ENCODE data around the gene FGD6.

DNA sequence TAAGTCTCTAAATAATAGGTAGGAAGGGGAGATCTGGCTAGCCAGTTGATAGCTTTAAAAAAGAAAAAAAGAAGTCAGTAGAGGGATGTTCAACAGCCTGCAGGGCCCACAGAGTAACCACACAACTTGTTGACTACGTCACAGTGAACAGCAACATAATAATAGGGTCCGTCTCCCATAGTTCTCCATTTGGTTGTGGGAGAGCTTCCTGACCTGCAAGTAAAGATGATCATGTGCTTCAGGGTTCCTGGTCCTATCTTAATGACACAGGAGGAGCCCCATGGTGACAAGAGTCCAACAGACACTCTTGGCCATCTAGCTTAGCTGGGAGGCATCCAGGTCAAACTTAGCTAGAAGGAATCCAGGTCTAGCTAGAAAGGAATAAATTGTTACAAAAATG, 36.2 kb downstream of the FGD6 start:
- TF ChIP-seq, protein P1, sequence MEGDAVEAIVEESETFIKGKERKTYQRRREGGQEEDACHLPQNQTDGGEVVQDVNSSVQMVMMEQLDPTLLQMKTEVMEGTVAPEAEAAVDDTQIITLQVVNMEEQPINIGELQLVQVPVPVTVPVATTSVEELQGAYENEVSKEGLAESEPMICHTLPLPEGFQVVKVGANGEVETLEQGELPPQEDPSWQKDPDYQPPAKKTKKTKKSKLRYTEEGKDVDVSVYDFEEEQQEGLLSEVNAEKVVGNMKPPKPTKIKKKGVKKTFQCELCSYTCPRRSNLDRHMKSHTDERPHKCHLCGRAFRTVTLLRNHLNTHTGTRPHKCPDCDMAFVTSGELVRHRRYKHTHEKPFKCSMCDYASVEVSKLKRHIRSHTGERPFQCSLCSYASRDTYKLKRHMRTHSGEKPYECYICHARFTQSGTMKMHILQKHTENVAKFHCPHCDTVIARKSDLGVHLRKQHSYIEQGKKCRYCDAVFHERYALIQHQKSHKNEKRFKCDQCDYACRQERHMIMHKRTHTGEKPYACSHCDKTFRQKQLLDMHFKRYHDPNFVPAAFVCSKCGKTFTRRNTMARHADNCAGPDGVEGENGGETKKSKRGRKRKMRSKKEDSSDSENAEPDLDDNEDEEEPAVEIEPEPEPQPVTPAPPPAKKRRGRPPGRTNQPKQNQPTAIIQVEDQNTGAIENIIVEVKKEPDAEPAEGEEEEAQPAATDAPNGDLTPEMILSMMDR (IDR thresholded peaks at IDR 0.05): no peak
- TF ChIP-seq POLR2A (IDR thresholded peaks at IDR 0.05): no peak

All from body of pancreas (tissue), 4 donors.